Breast epithelium (tissue), 3 donors: ENCODE data around the gene GATAD2B.

ENCODE experiments used
- CTCF ChIP-seq, 3 donors: fragments of 450-650 bp; IDR thresholded peaks; one replicate each; pipeline ENCODE4 v1.5.1; 2016 to 2017; ENCODE audit warnings: antibody characterized with exemption in 3 of 3, mild to moderate bottlenecking in 3 of 3, moderate library complexity in 3 of 3
- POLR2A ChIP-seq: fragments of 450-650 bp; IDR thresholded peaks from one replicate; pipeline ENCODE4 v1.6.1; 2016; ENCODE audit warnings: antibody characterized with exemption, mild to moderate bottlenecking, moderate library complexity
- POLR2AphosphoS5 ChIP-seq, 3 donors: sonication (generic); formaldehyde crosslinking; IDR thresholded peaks; one replicate each; pipeline ENCODE4 v1.6.1; 2017; ENCODE audit warnings: antibody characterized with exemption in 3 of 3

GRCh38 chr1:153804112-153804511 lies 118.7 kb downstream of the GATAD2B start:
- TF ChIP-seq CTCF (IDR thresholded peaks at IDR 0.05) = no peak
- TF ChIP-seq POLR2A = no peak
- TF ChIP-seq POLR2AphosphoS5 (IDR thresholded peaks at IDR 0.05) = no peak
